CD4-positive, alpha-beta T cell treated with Interferon gamma for 1 hour (primary cell): Measurements from ENCODE around the gene BLCAP.
"Not testable (repeated sequence)": the region's sequence is repeated elsewhere in the genome, so short reads cannot be mapped to it uniquely, and the experiment has no call there.

Experiments used
- DNase-seq: peaks from one replicate; pipeline ENCODE4 v3.0.0-alpha.2; 2020

Gene BLCAP

GRCh38 chr20:37556538-37556937 is 28.9 kb upstream of the BLCAP start:
- no peak for DNase-seq

- not testable (repeated sequence) for DNase-seq
Measured at GRCh38 chr20:37554721-37555298, 27.1 kb upstream of the BLCAP start.

DNA sequence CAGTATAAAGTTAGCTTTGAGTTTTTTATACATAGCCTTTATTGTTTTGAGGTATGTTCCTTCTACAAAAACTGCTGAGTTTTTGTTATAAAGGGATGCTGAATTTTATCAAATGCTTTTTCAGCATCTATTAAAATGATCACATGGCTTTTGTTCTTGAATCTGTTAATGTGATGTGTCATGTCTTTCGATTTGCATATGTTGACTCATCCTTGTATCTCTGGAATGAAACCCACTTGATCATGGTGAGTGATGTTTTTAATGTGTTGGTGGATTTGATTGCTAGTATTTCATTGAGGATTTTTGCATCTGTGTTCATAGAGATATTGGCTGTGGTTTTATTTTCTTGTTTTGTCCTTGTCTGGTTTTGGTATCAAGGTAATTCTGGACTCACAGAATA is 24.7 kb upstream of the BLCAP start:
- DNase-seq, result no peak

- not testable (repeated sequence) for DNase-seq
Measured at GRCh38 chr20:37551660-37552059, 24.0 kb upstream of the BLCAP start.

- DNase-seq, result not testable (repeated sequence)
Measured at GRCh38 chr20:37550101-37550920, 22.6 kb upstream of the BLCAP start.

GRCh38 chr20:37547912-37548311 is 20.2 kb upstream of the BLCAP start:
- DNase-seq, result no peak

DNA sequence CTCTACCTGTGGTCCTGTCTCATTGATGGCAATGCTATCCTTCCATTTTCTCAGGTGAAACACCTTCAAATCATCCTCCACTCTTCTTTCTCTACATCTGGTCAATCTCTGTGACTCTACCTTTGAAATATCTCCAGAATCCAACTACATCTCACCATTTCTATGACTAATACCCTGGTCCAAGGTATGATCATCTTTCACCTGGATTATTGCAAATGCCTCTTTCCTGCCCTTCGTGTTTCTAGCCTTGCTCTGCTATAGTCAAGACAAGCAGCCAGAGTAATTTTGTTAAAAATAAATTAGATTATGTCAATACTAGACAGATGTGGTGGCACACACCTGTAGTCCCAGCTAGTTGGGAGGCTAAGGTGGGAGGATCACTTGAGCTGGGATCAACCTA is 17.8 kb upstream of the BLCAP start:
- no peak for DNase-seq

- no peak for DNase-seq
Measured at GRCh38 chr20:37544386-37544785, 16.7 kb upstream of the BLCAP start.

- no peak for DNase-seq
Measured at GRCh38 chr20:37543828-37544227, 16.2 kb upstream of the BLCAP start.

DNA sequence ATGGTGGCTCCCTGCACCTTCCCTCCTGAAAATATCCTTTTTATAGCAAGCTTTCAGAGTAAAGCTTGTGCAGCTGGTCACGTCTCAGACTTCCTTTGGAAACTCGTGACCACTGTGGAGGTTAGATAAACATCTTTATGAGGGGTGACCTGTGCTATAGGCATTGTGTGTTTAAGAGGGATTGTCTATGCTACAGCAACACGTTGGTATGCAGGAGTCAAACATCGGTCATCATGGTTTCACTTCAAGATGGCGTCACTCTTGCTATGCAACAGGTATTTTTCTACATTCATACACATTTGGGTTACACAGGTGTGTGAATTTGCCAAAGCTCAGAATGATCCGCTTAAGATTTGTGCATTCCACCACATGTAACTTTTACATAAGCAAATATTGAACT is 14.6 kb upstream of the BLCAP start:
- no peak for DNase-seq

DNA sequence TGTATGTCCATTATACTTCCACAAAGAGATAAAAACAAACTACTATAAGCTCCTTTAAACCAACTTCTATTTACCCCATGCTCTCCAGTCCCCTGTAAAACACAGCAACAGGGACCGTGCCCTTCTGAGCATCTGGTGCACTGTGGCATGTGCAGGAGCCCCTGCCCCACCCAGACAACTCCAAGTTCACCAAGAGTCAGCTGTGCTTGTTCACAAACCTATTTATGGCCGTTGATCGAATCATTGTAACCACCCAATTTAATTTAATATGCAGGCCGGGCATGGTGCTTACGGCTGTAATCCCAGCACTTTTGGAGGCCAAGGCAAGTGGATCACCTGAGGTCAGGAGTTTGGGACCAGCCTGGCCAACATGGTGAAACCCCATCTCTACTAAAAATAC is 13.7 kb upstream of the BLCAP start:
- no peak for DNase-seq

DNA sequence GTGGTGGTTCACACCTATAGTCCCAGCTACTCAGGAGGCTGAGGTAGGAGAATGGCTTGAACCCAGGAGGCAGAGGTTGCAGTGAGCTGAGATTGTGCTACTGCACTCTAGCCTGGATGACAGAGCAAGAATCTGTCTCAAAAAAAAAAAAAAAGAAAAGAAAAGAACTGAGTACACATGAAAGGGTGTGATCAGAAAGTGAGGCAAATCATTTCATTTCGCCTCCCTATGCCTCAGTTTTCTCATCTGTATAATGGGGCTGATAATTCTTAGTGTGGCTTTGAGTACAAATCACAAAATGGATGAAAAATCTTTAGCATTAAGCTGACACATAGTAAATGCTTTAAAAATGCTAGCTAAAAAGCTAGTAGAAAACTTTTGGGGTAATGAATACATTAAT is 13.2 kb upstream of the BLCAP start:
- not testable (repeated sequence) for DNase-seq

GRCh38 chr20:37540001-37540400 is 12.3 kb upstream of the BLCAP start:
- DNase-seq, result no peak

- no peak for DNase-seq
Measured at GRCh38 chr20:37539424-37539823, 11.7 kb upstream of the BLCAP start.

GRCh38 chr20:37538003-37538402 is 10.3 kb upstream of the BLCAP start:
- DNase-seq, result no peak

DNA sequence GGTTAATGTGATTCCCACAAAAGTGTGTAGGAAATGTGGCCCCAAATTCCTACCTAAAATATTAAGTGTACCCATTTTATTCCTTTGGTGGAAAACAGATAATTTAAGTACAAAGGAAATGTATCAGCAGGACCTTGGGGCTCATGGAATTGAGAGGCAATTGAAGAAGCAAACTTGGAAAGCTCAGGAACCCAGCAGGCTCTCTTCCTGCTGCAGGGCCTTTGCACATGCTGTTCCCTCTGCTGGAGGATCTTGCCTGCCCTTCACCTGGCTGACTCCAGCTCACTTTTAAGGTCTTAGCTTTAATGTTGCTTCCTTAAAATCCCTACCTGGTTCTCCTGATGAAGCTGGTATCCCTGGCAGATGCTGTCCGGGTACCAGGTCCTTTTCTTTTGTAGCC is 9.8 kb upstream of the BLCAP start:
- no peak for DNase-seq

DNA sequence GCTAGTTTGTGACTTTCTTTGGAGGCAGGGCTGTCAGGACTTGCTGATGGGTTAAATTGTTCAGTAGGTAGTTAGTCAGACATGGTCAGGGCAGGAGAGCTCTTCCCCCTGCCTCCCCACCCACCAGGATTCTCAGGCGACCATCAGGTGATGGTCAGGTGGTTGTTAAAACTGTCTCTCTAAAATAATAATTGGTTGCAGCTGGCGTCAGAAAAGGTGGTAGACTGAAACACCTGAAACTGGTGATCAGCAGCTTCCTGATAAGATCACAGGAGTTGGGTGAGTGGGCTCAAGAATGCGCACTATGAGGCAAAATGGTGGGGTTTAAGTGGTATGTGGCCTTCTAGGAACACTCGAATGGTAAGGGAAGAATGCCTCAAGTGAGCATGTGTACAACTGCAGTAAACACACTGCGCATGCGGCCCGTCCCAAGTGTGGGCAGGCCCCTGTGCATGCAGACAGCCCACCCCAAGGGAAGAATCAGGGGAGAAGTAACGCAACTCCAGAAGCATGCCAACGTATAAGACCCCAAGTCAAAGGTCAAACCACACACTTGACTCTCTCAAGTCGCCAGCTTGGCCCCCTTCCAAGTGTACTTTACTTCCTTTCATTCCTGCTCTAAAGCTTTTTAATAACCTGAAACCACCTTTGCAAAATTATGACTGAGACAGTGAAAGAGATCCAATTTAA is 7.9 kb upstream of the BLCAP start:
- DNase-seq, result no peak

DNA sequence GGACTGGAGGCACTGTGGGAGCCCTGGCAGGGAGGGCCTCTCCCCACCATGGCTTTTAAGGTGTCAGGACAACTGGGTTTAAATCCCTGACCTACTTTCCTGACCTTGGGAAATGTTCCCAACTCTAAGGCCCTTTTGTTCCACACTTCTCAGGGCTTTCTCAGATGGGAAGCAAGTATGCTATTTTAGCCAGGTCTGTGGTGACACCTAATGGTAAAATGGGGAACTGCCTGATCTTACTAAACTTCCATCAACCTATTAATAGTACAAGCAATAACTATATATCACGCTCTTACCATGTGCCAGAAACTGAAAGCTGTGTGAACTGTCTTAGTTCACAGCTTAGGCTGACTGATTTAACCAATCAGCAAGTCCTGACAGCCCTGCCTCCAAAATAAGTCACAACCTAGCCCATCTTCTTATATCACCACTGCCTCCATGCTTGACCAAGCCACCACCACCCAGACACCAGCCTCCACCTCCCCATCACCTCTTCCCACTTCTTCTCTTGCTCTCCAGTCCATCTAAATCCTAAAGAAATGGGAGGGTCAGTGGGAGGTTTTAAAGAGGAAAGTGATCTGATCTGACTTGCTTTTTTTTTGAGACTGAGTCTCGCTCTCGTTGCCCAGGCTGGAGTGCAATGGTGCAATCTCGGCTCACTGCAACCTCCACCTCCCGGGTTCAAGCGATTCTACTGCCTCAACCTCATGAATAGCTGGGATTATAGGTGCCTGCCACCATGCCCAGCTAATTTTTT is 6.9 kb upstream of the BLCAP start:
- peak; percentile 29 for DNase-seq

GRCh38 chr20:37533154-37533715 is 5.6 kb upstream of the BLCAP start:
- DNase-seq, result no peak

DNA sequence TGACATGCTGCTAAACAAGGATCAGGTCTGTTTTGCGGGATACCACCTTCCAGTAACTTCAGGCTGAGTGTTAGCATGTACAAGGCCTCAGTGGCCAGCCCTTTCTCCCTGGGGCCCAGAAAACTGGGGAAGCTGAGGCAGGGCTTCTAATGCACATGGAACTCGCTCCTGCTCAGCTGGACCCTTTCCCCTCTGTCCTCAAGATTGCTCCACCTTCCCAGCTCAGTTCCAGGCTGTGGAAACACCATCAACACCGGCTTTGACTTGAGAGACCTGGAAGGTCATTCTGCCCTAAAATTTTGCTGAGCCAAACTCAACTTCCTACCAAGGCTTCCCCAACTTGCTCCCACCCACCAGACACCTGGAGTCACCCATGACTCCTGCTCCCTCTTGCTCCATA is 4.2 kb upstream of the BLCAP start:
- DNase-seq, result no peak

DNA sequence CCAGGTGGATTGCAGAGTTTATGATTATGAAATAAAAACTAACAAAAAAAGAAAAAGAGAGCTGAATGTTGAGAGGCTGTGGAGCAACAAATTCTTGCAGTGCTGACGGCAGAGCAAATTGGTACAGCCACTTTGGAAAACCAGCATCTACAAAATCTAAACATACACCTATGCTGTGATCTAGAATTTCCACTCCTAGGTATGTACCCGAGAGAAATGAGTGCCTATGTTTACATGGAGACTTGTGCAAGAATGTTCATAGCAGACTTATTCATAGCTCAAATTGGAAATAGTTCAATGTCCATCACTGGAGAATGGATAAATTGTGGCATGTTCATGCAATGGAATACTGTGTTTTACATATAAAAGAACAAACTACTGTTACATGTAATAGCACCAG is 3.0 kb upstream of the BLCAP start:
- no peak for DNase-seq

- no peak for DNase-seq
Measured at GRCh38 chr20:37529968-37530600, 2.4 kb upstream of the BLCAP start.
